NCI-H2107 treated with DMSO at 0.1 percent for 48 hours (cell line): ENCODE measurements around the gene ANKRD65.
"Not testable (repeated sequence)": the region's sequence is repeated elsewhere in the genome, so short reads cannot be mapped to it uniquely, and the experiment has no call there.

Experiments
- DNase-seq: peaks from one replicate; lab custom pipeline; 2025; ENCODE audit not compliant: unreplicated experiment; lab: John Stamatoyannopoulos, UW

ANKRD65 gene

GRCh38 chr1:1373815-1374588 lies 47.1 kb downstream of the ANKRD65 start:
- DNase-seq: no peak

GRCh38 chr1:1373051-1373814 lies 47.8 kb downstream of the ANKRD65 start:
- DNase-seq: no peak

GRCh38 chr1:1371746-1372711 lies 49.0 kb downstream of the ANKRD65 start:
- no peak for DNase-seq

GRCh38 chr1:1371364-1371745 lies 49.7 kb downstream of the ANKRD65 start:
- no peak for DNase-seq

GRCh38 chr1:1370771-1371300 lies 50.2 kb downstream of the ANKRD65 start:
- DNase-seq: no peak

GRCh38 chr1:1370094-1370493 lies 51.0 kb downstream of the ANKRD65 start:
- DNase-seq: not testable (repeated sequence)
